HG03159 (cell line): ENCODE measurements around the gene SIDT2.

ENCODE experiments used
- ATAC-seq: cut with Tn5 transposase; IDR thresholded peaks from one replicate; pipeline ENCODE4 v1.9.1; 2021; ENCODE audit warnings: mild to moderate bottlenecking, moderate library complexity; ENCODE audit not compliant: unreplicated experiment

SIDT2 gene

GRCh38 chr11:117188620-117189081 lies 10.1 kb downstream of the SIDT2 start:
- ATAC-seq: no peak

GRCh38 chr11:117189191-117189940 lies 10.8 kb downstream of the SIDT2 start:
- peak; percentile 62 for ATAC-seq

GRCh38 chr11:117189941-117190544 lies 11.5 kb downstream of the SIDT2 start:
- no peak for ATAC-seq

- ATAC-seq: no peak
Observed at GRCh38 chr11:117191680-117192400, 13.3 kb downstream of the SIDT2 start.

- no peak for ATAC-seq
Observed at GRCh38 chr11:117192401-117192875, 13.9 kb downstream of the SIDT2 start.

- ATAC-seq: no peak
Observed at GRCh38 chr11:117193130-117194020, 14.8 kb downstream of the SIDT2 start.

- ATAC-seq: no peak
Observed at GRCh38 chr11:117194267-117194666, 15.7 kb downstream of the SIDT2 start.

- no peak for ATAC-seq
Observed at GRCh38 chr11:117195258-117195657, 16.7 kb downstream of the SIDT2 start.

GRCh38 chr11:117195761-117196160 lies 17.2 kb downstream of the SIDT2 start:
- ATAC-seq: no peak

- ATAC-seq: no peak
Observed at GRCh38 chr11:117197006-117197405, 18.5 kb downstream of the SIDT2 start.

GRCh38 chr11:117197516-117198456 lies 19.2 kb downstream of the SIDT2 start:
- ATAC-seq: no peak

- no peak for ATAC-seq
Observed at GRCh38 chr11:117198613-117199012, 20.1 kb downstream of the SIDT2 start.

- no peak for ATAC-seq
Observed at GRCh38 chr11:117199053-117199915, 20.7 kb downstream of the SIDT2 start, which contains the start of gene TAGLN. Gene TAGLN (plus strand): TSS chr11:117199370. CDS start chr11:117203014, 3,644 bp downstream.

GRCh38 chr11:117199916-117200812 lies 21.6 kb downstream of the SIDT2 start:
- ATAC-seq: no peak

- ATAC-seq: no peak
Observed at GRCh38 chr11:117200813-117201657, 22.5 kb downstream of the SIDT2 start.

- ATAC-seq: no peak
Observed at GRCh38 chr11:117201658-117202305, 23.2 kb downstream of the SIDT2 start.
